Endothelial cell (in vitro differentiated cells): ENCODE data around the gene PRPSAP1. TPM values are rescaled to one million over a fixed set of nuclear protein-coding genes. Genes with fewer than 3 reads are reported as not detected.

Source experiments
- DNase-seq: peaks from one replicate; pipeline ENCODE4 v3.0.0; 2021; ENCODE audit warnings: low spot score
- H3K27ac Mint-ChIP-seq: one replicate; pipeline ENCODE4 v1.8.0; 2021; ENCODE audit warnings: mixed read lengths, inconsistent platforms; ENCODE audit not compliant: unreplicated experiment
- H3K27me3 Mint-ChIP-seq: one replicate; pipeline ENCODE4 v1.8.0; 2021; ENCODE audit warnings: mild to moderate bottlenecking, moderate library complexity, mixed read lengths, inconsistent platforms; ENCODE audit not compliant: unreplicated experiment
- H3K36me3 Mint-ChIP-seq: one replicate; pipeline ENCODE4 v1.8.0; 2021; ENCODE audit warnings: mild to moderate bottlenecking, low read depth, mixed read lengths, inconsistent platforms; ENCODE audit not compliant: unreplicated experiment
- H3K4me1 Mint-ChIP-seq: one replicate; pipeline ENCODE4 v1.8.0; 2021; ENCODE audit warnings: mild to moderate bottlenecking, mixed read lengths, inconsistent platforms; ENCODE audit not compliant: unreplicated experiment
- H3K4me3 Mint-ChIP-seq: one replicate; pipeline ENCODE4 v1.8.0; 2021; ENCODE audit warnings: mild to moderate bottlenecking, mixed read lengths, inconsistent platforms; ENCODE audit not compliant: unreplicated experiment
- H3K9me3 Mint-ChIP-seq: one replicate; pipeline ENCODE4 v1.8.0; 2021; ENCODE audit warnings: mixed read lengths, inconsistent platforms; ENCODE audit not compliant: unreplicated experiment
- total RNA-seq: library from RNA; stranded (reverse); fragmentation: NEBNext Ultra II Directional; extraction: Animal tissue kit (Norgen Biotek cat#: 25700); gene quantifications from one replicate; pipeline ENCODE4 v1.2.1, GENCODE V29; 2021; ENCODE audit not compliant: unreplicated experiment
- TF ChIP-seq, protein P1 (sequence below): fragments of 200-600 bp; sonication (generic); IDR thresholded peaks from one replicate; pipeline ENCODE4 v1.5.0; 2021; ENCODE audit warnings: antibody characterized with exemption; ENCODE audit not compliant: unreplicated experiment

PRPSAP1 gene
- total RNA-seq, 1 donor from 2014 or later = 136 TPM

DNA sequence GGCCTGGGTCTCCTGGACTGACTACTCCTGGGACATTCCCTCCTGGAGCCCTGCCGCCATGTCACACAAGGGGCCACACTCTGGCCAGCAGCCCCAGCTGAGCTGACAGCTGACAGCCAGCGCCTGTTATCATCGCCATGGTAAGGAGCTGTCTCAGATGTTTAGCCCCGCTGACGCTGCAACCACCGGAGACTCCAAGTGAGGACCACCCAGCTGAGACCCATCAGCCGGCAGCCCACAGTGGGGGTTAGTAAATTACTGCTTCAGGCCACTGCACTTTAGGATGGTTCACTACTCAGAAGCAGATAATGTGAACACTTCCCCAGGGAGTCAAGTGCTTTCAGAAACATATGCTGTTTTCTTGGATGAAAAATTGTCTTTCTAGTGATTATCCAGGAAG lies 16.1 kb upstream of the PRPSAP1 start:
- Mint-ChIP-seq H3K4me3 (no peak overlapping the region), H3K27ac (peak overlapping the region; percentile 11), H3K36me3 (no peaks in the 10 kb centered on the region), H3K4me1 (no peaks in the 10 kb centered on the region), H3K9me3 (no peaks in the 10 kb centered on the region), H3K27me3 (peaks cover 4% of the 10 kb centered on the region)
- TF ChIP-seq, protein P1, sequence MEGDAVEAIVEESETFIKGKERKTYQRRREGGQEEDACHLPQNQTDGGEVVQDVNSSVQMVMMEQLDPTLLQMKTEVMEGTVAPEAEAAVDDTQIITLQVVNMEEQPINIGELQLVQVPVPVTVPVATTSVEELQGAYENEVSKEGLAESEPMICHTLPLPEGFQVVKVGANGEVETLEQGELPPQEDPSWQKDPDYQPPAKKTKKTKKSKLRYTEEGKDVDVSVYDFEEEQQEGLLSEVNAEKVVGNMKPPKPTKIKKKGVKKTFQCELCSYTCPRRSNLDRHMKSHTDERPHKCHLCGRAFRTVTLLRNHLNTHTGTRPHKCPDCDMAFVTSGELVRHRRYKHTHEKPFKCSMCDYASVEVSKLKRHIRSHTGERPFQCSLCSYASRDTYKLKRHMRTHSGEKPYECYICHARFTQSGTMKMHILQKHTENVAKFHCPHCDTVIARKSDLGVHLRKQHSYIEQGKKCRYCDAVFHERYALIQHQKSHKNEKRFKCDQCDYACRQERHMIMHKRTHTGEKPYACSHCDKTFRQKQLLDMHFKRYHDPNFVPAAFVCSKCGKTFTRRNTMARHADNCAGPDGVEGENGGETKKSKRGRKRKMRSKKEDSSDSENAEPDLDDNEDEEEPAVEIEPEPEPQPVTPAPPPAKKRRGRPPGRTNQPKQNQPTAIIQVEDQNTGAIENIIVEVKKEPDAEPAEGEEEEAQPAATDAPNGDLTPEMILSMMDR = no peak
- no peak for DNase-seq

DNA sequence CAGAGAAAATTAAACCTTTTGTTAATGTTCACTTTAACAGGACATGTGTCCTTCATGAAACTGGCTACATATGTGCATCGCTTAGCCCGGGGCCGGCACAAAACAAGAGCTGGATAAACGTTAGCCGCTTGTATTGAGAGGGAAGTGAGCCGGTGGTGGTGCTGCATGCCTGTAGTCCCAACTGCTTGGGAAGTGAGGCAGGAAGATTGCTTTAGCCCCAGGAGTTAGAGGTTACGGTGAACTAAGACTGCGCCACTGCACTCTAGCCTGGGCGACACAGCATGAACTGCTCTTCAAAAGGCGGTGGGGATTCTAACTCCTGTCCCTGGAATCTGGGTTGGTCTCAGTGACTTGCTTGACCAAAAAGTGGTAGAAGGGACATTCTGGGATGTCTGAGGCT lies 15.7 kb upstream of the PRPSAP1 start:
- Mint-ChIP-seq H3K4me1 (no peaks in the 10 kb centered on the region), H3K27ac (no peak overlapping the region), H3K9me3 (no peaks in the 10 kb centered on the region), H3K36me3 (no peaks in the 10 kb centered on the region), H3K27me3 (peaks cover 4% of the 10 kb centered on the region), H3K4me3 (no peak overlapping the region)
- TF ChIP-seq, protein P1 = no peak
- DNase-seq = no peak

DNA sequence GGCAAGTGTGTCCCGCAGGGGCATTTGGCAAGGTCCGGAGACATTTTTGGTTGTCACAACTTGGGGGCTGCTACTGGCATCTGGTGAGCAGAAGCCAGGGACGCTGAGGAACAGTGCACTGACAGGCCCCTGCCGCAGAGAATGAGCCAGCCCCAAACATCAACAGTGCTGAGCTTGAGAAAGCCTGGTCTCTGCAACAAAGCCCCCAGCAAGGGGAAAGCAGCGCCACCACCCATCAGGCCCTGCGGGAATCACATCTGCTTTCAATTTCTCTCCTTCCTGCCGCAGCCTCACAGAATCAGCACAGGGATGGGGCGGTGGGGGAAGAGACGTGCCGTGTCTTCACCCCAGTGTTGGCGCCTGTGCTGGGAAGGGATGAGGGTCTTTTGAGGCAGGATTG lies 14.8 kb upstream of the PRPSAP1 start:
- Mint-ChIP-seq H3K27me3 (peaks cover 4% of the 10 kb centered on the region), H3K36me3 (no peaks in the 10 kb centered on the region), H3K4me3 (no peak overlapping the region), H3K4me1 (no peaks in the 10 kb centered on the region), H3K9me3 (no peaks in the 10 kb centered on the region), H3K27ac (no peak overlapping the region)
- no peak for DNase-seq
- TF ChIP-seq, protein P1 = no peak

DNA sequence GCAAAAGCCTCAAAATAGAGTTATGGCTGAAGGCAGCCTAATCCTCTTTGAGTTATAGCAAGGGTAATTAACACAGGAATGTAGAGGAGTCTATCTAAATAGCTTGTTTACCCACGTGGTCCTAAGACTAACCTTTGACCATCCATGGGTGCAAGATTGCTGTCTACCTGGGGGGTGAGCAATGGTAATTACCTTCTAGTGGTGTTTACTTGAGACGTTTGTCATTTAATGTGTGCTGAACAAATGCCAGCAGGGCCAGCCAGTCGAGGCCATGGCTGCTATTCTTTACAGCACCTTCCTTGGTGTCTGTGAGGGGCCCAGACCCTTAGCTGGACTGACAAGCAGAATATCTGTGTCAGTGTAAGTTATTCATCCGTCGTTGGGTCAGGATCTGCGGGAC lies 13.9 kb upstream of the PRPSAP1 start:
- Mint-ChIP-seq H3K4me3 (no peak overlapping the region), H3K36me3 (no peaks in the 10 kb centered on the region), H3K27me3 (peaks cover 4% of the 10 kb centered on the region), H3K27ac (no peak overlapping the region), H3K9me3 (no peaks in the 10 kb centered on the region), H3K4me1 (no peaks in the 10 kb centered on the region)
- TF ChIP-seq, protein P1 = no peak
- no peak for DNase-seq

DNA sequence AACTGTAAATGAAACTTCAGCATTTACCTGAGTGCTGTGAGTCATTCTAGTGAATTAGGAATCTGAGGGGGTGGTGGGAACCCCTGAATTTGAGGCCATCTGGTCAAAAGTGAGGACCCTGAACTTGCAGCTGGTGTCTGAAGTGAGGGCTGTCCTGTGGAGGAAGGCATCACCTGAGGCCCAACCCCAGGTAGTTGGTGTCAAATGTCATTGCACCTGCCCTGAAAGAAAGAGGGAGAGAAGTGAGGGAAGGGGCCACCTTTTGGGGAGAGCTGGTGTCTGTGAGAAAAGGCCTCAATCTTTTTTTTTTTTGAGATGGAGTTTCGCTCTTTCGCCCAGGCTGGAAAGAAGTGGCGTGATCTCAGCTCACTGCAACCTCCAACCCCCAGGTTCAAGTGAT lies 12.5 kb upstream of the PRPSAP1 start:
- TF ChIP-seq, protein P1 = no peak
- DNase-seq = no peak
- H3K4me3 Mint-ChIP-seq = no peak overlapping the region
- H3K9me3 Mint-ChIP-seq = no peaks in the 10 kb centered on the region
- H3K36me3 Mint-ChIP-seq = no peaks in the 10 kb centered on the region
- peaks cover 4% of the 10 kb centered on the region for H3K27me3 Mint-ChIP-seq
- no peak overlapping the region for H3K27ac Mint-ChIP-seq
- H3K4me1 Mint-ChIP-seq = peaks cover 3% of the 10 kb centered on the region
